ENCODE measurements around the gene TNNI3.

DNA sequence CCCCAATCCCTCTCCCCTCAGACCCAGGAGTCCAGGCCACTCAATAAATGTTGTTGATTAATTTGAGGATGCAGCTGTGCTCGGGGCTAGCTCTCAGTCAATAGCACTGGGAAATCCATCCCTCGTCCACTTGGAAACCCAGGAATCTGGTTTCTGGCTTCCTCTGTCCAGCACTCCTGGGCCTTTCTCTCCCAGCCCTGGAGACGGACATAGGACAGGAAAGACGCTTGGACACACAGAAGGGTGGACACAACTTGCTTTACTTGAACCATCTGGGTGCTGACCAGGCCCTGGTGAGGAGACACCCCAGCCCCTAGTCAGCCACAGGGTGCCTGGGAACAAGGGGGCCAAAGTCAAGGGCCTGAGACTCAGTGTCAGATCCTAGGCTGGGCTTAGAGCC lies 891 bp upstream of the TNNI3 start:
- TF ChIP-seq POLR2A (IDR thresholded peaks at IDR 0.05) (no peak), CTCF (IDR thresholded peaks at IDR 0.05) (no peak)
